Activated CD4-positive, alpha-beta T cell treated with anti-CD3 and anti-CD28 coated beads, Interleukin-10, Interleukin-2, amounts not matched to agents 100 ng/mL and 50 ng/mL, durations not matched to agents 16 hours and 8 hours (primary cell): ENCODE results near the gene ERMARD.
"Not testable (repeated sequence)": the region's sequence is repeated elsewhere in the genome, so short reads cannot be mapped to it uniquely, and the experiment has no call there.

ENCODE experiments used
- DNase-seq: peaks from one replicate; pipeline ENCODE4 v3.0.0-alpha.2; 2020

Gene ERMARD

DNA sequence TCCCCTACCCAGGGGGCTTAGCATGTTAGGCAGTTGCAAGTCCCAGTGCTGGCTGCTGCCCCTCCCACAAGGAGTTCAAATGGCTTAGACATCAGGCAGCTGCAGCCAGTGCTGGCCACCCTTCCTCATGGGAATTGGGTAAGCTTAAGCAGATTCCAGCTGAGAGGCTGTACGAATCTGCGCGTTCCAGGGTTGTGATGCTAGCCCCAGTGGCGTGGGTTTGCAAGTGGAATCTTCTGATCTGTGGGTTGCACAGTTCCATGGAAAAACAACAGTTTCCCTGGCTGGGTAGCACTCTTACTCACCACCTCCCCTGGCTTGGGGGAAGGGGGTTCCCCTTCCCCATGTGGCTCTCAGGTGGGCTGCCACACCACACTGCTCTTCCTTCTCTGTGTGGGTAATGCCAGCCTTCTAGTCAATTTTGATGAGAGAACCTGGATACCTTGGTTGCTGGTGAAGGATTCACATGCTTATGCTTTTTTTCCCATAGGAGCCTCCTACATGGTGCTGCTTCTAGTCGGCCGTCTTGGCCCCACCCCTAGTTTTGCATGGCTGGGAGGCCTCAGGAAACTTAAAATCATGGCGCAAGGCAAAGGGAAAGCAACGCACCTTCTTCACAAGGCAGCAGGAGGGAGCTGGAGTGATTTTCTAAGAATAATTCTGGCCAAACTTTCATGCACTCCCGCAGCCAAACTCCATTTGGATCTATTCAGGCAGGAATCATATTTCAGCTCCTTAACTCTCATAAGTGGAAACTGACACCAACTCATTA, 13.0 kb upstream of the ERMARD start:
- no peak for DNase-seq

DNA sequence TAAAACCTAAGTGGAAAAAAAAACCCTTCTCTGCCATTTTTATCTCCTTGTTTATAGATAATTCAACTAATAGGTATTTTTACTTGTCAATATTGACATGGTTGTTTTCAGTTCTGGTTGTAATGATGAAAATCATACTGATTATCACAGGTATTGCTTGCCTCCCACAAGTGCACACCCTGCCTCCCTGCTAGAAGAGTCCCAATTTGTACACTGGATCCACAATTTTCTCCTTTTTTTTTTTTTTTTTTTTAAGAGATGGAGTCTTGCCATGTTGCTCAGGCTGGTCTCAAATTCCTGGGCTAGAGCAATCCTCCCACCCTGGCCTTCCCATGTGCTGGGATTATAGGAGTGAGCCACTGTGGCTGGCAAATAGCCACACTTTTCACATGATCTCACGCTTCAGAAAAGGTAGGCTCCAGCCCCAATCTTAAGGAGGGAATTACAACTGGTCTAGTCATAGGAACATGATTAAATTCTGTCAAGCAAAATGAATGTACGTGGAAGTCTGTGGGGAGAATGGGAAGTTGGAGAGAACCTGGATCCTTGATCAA, 12.4 kb upstream of the ERMARD start:
- no peak for DNase-seq

DNA sequence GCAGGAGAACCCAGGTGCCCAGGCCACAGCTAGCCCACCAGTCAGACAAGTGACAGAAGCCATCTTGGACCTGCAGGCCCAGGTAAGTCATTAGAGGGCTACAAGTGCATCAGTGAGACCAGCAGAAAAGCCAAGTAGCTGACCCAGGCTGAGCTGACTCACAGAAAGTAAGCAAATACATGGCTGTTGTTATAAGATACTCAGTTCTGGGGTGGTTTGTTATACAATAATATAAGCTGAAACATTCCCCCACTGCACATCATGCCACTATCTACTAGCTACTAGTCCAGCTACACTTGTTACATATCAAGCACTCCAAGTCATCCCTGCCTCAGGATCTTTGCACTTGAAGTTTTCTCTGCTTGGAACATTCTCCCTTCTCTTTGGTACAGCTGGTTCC, 10.1 kb upstream of the ERMARD start:
- no peak for DNase-seq

DNA sequence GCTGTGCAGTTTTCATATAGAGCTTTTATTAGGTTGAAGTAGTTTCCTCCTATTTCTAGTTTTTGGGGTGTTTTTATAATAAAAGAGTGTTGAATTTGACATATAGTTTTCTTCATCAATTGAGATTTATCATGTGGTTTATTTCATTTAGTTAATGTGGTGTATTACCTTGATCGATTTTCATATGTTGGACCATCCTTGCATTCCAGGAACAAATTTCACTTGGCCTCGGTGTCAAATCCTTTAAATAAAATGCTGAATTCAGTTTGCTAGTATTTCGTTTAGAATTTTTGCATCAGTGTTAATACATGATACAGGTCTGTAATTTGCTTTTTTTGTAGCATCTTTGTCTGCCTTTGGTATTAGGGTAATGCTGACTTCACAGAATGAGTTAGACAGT, 6.0 kb upstream of the ERMARD start:
- no peak for DNase-seq

DNA sequence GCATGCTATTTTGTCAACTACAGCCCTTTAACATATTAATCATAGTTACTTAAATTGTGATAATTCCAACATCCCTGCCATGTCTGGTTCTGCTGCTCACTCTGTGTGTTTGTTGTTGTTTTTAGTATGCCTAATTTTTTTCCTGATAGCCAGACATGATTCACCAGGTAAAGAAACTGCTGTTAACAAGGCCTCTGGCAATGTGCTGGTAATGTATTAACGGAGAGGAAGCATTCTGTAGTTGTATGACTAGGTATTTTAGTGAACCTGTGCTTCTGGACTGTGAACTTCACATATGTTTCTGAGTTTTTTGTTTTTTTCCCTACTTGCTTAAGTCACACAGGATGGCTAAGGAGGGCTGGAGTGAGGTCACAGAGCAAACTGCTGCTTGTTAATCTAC, 4.9 kb upstream of the ERMARD start:
- DNase-seq, result no peak

DNA sequence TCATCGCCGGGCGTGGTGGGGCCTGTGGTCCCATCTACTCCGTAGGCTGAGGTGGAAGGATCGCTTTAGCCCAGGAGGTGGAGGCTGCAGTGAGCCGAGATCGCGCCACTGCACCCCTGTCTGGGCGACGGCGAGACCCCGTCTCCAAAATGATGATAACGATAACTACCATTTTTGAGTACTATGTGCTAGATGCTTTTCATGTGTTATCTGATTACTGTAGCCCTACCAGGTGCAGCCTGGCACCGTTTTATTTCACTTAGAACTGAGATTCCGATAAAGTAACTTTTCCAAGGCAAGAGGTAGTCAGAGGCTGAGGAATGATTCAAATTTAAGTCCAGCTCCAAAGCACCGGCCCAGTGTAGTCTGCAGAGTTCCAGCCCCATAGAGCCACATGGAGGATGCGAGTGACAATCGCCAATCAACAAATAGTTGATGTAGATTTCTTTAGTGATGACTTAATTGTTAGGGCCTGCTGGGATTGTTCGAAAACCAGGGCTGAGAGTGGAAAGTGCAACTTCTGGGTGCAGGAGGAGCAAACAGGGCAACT, 727 bp downstream of the ERMARD start:
- DNase-seq, result peak; percentile 15

DNA sequence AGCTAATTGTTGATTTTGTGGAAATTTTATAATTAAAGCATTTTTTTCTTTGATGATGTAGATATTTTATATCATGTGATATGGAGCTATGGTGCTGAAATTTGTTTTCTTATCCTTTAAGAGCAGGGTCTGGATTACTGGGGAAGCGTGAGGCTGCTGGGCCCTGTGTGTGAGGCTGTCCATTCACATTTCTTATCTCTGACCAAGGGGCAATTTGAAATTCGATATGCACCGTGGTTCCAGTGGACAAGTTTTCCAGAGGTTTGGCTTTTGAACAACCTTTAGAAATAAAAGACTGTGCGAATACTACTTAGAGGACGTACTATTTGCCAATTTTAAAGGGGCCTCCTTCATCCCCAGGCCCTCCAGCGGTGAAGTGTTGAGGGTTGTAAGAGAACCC, 3.7 kb downstream of the ERMARD start:
- DNase-seq, result no peak

DNA sequence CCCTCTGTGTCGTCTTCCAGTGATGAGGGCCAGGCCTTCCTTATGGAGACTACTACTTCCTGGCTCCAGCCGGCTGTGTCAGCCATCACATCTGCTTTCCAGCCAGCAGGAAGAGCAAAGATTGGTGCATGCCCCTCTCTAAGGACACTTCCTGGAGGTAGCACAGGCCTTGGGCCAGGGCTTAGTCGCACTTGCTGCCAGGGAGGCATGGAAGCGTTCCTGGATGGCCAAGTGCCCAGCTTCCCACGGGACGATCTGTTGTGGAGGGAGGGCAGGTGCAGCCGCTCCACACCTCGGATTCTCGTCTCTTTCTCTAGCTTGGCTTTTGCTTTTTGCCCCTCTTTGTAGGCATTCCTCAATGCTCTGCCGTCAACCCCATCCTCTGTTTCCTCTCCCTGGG, 11.9 kb downstream of the ERMARD start:
- DNase-seq, result no peak

DNA sequence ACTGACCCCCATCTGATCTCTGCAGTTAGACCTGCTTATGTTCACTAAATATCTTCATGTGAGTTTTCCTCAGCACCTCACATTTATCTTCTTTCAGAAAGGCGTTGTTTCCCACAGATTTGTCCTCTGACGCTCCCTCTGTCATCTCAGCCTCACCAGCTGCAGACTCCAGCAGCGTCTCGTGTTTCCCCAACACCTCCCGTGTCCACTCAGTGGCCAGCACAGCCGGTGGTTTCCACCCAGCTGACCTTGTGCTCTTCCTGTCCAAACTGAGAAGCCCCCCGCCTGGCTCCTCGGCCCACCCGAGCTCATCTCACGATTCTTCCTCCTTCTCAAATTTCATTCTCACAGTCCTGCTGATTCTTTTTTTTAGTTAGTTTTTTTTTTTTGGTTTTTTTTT, 12.5 kb downstream of the ERMARD start:
- DNase-seq, result no peak

DNA sequence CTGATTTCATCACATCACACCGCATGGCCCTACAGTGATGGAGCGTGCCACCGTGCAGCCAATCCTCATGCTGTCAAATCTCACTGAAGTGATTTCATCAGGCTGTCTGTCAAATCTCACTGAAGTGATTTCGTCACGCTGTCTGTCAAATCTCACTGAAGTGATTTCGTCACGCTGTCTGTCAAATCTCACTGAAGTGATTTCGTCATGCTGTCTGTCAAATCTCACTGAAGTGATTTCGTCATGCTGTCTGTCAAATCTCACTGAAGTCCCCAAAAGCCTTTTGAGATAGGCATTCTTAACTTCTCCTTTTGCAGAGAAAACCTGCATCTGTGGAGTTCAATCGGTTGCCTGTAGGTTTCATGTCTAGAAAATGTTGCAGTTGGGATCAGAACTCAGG, 14.4 kb downstream of the ERMARD start:
- DNase-seq, result not testable (repeated sequence)

DNA sequence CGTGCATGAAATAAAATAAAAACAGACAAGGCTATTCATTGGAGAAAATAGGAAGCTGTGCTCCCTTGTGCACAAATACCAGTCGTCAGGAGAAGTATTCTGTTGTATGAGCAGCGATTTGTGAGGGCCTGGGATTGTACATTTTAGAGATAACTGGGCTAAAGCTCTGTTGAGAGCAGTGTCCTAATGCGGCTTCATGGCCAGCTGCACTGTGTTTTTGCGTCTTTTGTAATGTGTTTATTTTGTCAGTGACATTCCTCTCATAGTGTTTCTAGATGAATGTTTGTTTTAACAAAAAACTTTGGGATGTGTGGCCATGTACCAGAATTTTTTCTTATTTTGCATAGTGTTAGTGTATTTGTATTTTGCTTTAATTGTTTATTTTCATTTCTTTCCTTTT, 14.8 kb downstream of the ERMARD start:
- no peak for DNase-seq

DNA sequence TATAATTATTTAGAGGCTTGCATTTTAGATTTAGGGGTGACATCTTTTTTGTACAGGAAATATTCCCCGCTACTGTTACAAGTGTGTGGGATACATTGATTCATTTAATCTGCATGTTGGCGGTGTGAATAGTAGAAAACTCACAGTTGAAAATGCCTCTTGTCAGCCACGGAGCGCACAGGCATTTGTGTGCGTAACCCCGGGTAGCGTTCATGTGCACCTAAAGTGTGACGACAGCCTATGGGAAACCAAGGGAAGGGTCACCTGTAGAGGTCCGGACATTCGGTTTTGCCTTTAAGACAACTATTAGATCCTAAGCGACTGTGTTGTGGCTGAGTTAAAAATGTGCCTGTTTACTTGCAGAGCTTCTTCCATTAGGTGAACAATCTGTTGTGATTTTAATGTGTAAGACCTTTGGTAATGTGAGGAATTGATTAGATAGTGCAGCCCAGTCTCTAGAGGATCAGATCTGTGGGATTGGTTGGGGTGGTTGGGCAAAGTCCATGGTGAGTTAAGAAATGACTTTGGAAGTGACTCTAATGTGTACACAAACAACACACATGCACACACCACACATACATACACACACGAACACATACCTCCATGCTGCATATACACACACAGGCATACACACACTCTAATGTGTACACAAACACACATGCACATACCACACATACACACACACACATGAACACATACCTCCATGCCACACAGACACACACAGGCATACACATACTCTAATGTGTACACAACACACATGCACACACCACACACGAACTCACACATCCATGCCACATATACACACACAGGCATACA, 15.7 kb downstream of the ERMARD start:
- no peak for DNase-seq

DNA sequence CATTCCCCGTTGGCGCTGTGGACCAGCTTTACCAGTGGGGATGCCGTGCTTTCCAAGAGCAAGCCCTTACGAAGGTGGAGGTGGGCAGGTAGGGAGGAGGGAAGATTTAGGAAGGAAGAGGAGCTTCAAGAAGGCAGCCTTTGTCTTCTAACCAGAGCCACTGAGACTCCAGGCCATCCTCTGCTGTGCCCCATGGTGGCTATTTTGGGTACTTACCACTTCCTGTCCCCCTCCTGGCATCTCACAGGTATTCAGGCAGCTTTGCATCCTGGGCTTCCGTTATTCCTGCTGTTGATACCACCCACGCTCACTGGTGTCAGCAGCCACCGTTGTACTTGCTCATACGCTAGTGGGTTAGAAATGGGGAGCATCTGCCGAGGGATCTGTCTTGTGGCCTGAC, 22.9 kb downstream of the ERMARD start:
- no peak for DNase-seq

DNA sequence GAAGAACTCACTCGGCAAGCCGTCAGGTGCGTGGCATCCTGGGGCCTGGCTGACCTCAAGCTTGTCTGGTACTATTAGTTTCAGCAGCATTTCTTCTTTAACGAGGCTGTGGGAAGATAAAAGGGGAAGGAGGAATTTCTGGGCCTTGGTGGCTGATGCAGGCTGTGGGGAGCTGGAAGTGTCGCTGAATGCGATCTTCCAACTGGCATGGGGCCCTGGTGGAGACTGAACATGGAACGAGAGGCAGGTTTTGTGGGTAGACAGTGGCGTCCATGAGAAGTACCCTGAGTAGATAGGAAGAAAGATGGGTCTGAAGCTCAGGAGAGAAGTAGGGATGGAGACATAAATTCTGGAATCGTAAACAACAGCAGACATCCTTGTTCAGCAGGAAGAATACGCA, 23.9 kb downstream of the ERMARD start:
- no peak for DNase-seq

DNA sequence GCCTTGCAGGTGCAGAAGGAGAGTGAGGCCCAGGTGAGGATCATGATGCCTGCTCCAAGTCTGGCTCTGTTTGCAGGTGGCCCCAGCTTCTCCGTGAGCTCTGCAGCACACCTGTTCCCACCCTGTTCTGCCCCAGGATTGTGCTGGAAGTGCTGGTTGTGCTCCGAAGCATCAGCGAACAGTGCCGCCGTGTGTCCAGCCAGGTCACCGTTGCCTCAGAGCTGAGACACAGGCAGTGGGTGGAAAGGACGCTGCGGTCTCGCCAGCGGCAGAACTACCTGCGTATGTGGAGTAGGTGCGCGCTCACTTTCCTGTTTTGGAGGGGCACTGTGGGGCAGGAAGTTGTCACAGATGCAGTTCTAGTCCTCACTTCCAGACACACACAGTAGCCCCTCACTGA, 25.0 kb downstream of the ERMARD start:
- no peak for DNase-seq

DNA sequence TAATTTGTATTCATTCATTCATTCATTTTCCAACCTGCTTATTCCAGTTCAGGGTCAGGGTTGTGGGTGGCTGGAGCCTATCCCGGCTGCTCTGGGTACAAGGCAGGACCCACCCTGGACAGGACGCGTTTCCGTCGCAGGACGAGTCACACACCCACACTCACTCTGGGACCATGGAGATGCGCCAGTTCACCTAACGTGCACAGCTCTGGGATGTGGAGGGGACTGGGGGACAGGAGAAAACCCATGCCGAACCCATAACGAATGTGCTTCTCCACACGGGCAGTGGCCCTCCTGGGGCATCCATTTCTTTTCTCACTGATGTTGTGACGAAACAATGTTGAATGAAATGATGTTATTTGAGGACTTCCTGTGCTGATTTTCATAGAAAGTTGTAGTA, 26.5 kb downstream of the ERMARD start:
- no peak for DNase-seq

DNA sequence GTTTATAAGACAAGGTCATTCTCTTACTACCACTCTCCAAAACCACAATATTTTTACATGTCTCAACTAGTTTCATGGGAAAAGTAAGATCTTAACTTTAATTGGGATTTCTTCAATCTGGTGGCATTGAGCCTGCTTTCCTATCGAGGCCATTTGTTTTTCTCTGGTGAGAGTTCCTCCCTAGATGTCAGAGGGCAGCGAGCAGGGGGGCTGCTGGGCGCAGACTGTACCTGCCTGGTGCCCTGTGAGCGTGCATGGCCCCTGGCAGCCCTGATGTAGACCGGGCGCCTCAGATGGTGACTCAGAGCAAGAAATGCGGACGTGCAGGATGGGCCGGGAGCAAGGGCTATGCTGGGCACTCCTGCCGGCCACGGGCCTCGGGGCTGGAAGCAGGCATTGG, 27.2 kb downstream of the ERMARD start:
- DNase-seq, result no peak

DNA sequence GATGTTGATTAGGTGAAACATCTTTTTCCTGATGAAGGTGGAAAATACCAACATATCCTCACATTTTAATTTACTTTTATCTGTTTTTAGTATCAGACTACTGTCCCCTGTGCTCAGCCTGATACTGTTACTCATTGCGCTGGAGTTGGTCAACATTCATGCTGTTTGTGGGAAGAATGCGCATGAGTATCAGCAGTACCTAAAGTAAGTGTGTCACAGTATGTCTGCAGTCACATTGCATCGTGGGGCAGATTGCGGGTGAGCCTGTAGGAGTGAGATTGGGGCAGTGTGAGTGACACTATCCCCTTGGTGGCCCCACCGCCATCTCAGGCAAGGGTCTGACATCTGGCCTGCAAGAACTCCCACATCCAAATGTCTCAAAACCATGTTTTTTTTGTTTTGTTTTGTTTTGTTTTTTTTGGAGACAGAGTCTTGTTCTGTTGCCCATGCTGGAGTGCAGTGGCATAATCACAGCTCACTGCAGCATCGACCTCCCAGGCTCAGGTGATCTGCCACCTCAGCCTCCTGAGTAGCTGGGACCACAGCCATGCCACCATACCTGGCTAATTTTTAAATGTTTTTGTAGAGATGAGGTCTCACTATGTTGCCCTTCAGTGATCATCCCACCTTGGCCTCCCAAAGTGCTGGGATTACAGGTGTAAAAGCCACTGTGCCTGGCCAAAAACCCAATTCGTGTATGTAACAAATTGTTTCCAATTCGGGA, 27.8 kb downstream of the ERMARD start:
- DNase-seq, result no peak

DNA sequence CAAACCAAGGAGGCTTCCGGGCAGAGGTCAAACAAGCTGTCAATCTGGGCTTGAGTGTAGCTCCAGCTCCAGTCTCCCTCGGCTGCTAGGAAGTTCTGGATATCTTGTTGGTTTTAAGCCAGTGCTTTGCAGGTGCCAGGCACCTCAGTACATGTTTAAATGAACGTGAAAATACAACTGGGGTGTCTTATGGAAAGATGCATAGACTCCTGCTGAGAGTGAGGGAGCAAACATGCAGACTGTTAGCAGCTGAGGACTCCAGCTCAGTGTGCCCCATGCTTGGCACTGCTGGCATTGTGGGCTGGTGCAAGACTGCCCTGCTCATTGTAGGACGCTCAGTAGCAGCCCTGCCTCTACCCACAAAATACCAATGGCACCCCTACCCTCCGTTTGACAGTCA, 28.5 kb downstream of the ERMARD start:
- DNase-seq, result no peak

DNA sequence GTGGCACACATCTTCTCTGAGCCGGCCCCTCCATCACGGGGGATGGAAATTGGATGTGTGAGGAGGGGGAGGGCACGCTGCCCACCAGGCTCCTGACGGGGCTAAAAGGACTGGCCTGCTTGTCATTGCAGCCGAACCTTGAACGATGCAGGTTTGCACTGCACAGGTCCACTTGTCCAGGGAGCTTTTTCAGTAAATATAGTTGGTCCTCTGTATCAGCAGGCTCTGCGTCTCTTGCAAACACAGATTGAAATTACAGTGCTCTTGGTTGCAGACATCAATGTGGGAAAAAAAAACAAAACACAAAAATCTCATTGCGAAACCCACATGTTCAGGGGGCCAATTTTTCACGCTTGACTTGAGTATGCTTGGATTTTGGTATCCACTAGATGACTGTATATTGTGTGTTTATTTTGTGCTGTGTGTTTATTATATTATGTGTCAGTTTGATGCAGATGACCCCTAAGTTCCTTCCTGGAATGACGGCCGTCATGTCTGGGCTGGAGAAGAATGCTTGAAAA, 29.2 kb downstream of the ERMARD start:
- no peak for DNase-seq

DNA sequence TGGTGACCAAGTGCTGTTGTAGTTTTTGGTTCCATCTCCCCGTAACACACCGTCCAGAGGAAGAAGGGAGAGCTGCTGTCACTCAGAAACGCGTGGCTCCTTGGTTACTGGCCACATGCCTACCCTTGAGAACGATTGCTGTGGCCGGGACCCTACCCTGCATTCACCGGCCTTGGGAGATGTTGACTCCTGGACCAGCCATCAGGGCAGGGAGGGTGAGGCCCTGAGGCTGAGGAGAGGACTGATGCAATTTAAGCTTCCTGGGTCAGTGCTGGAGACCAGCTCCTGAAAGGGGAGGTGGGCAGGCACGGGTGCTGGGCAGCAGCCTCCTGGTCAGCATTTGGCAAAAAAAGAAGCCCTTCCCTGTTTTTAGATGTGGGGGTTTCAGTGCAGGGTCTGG, 31.5 kb downstream of the ERMARD start:
- DNase-seq, result no peak

DNA sequence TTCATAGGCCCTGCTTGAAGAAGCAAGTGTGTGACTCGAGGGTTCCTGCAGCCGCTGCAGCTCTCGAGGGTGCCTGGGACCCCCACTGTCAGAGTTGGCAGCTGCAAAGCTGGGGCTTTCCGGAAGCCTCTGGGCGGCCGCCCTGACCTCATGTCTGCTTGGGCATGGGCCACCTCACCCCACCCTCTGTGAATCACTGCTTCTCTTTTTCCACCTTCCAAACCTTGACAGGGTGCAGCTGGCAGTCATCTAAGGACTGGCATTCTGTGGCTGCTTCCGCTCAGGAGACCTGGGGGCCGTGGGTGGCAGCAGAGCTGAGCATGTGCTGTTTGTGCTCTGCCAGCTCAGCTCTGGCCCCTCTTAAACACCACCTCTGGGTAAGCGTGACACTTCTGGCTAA, 32.0 kb downstream of the ERMARD start:
- DNase-seq, result no peak
